WERI-Rb-1 (cell line): ENCODE data around the gene BLMH.

Source experiments
- DNase-seq: peaks from one replicate; pipeline ENCODE4 v3.0.0-alpha.2; 2020
- H3K27ac ChIP-seq: fragments of 250-450 bp; sonication (Bioruptor Pico); 2 replicates; pipeline ENCODE4 v1.5.1; 2020; ENCODE audit warnings: mild to moderate bottlenecking, moderate library complexity
- H3K27me3 ChIP-seq: fragments of 250-450 bp; sonication (Bioruptor Pico); 2 replicates; pipeline ENCODE4 v1.5.1; 2021; ENCODE audit warnings: mild to moderate bottlenecking, low read depth, moderate library complexity; ENCODE audit not compliant: insufficient read depth, severe bottlenecking
- H3K36me3 ChIP-seq: fragments of 250-450 bp; sonication (Bioruptor Pico); 2 replicates; pipeline ENCODE4 v1.5.1; 2020; ENCODE audit warnings: mild to moderate bottlenecking, moderate library complexity
- H3K4me3 ChIP-seq: 2 replicates; pipeline ENCODE4 v1.5.1; 2011; ENCODE audit warnings: low read depth, mild to moderate bottlenecking, control low read depth, low read length
- H3K9me3 ChIP-seq: fragments of 250-450 bp; sonication (Bioruptor Pico); 2 replicates; pipeline ENCODE4 v1.5.1; 2021; ENCODE audit warnings: mild to moderate bottlenecking, moderate library complexity; ENCODE audit not compliant: severe bottlenecking
- TF ChIP-seq, protein P1 (sequence below): IDR thresholded peaks from 2 replicates; pipeline ENCODE4 v1.5.1; 2011; ENCODE audit warnings: low read depth, mild to moderate bottlenecking, control low read depth, inconsistent platforms, low read length

The BLMH gene

DNA sequence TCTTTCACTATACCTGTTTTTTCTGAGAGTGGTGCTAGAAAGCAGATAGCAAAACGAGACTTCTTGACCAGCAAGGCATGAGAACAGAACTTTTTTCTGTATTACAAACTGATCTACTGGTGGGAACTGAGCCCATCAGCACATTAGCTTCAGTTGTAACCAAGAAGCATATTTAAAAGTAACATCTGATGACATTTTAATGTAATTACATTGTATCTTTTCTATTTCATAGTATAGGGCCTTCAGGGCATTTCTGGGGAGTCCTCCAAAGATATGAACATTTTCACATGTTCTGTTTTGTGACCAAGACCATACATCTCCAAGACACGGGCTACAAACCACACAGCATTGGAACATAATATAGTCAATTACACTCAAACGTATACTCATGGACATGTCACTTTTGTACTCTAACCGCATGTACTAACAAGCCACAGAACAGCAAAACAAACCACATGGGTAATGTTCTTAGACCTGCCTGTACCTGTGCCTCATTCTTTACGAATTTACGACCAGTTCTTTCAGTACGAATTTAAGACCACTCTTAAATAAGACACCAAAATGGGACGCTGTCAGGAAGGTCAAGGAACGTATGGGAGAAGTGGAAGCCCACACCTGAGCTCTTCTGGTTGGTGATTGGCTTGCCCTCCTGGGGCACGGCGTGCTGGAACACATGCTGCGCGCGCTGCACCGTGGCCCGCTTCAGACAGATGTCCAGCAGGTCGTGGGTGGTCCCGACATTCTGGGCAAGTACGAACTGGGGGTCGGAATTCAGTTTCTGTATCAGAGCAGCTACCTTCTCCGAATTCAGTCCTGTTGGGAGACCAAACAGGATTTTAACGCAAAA, 825 bp downstream of the BLMH start:
- Histone ChIP-seq H3K27ac (peak overlapping the region; percentile 97), H3K27me3 (no peaks in the 10 kb centered on the region), H3K36me3 (peaks cover 40% of the 10 kb centered on the region), H3K9me3 (no peaks in the 10 kb centered on the region), H3K4me3 (peak overlapping the region; percentile 99)
- DNase-seq, result peak; percentile 71
- TF ChIP-seq, protein P1, sequence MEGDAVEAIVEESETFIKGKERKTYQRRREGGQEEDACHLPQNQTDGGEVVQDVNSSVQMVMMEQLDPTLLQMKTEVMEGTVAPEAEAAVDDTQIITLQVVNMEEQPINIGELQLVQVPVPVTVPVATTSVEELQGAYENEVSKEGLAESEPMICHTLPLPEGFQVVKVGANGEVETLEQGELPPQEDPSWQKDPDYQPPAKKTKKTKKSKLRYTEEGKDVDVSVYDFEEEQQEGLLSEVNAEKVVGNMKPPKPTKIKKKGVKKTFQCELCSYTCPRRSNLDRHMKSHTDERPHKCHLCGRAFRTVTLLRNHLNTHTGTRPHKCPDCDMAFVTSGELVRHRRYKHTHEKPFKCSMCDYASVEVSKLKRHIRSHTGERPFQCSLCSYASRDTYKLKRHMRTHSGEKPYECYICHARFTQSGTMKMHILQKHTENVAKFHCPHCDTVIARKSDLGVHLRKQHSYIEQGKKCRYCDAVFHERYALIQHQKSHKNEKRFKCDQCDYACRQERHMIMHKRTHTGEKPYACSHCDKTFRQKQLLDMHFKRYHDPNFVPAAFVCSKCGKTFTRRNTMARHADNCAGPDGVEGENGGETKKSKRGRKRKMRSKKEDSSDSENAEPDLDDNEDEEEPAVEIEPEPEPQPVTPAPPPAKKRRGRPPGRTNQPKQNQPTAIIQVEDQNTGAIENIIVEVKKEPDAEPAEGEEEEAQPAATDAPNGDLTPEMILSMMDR, result no peak

DNA sequence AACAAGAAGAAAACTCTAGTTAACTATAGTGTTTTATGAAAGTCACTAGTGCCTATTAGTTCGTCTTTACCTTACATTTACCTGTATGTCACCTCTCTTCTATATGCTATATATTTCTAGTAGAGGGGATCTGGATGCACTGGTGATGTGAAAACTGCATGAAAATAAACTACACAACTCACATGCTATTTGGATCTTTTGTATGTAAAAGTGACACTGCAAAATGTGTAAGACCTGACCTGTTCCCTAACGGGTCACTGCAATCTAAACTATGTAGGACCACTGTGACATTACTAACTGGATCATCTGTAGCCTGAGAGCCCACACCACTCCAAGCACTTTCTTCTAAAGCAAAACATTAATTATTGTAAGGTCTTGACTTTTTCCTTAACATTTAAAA, 1.7 kb downstream of the BLMH start:
- Histone ChIP-seq H3K4me3 (no peak overlapping the region), H3K36me3 (peaks cover 48% of the 10 kb centered on the region)

DNA sequence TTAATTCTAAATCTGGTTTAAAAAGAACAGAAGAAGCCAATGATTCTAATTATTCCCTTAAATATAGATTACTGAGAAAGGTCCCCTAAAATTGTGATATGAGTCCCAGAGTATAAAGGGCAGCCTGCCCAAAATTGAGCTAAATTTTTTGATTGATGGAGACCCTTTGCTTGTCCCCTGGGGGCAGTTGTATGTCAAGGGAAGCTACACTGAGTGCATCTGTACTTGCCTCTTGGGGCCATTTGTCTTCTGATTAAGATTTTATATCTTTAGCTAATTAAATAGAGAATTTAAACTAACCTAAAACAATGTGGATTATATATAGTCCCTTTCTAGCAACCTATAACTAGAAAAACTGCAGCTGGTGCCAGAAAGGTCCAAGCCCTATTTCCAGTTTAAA, 12.6 kb downstream of the BLMH start:
- Histone ChIP-seq H3K27me3 (no peaks in the 10 kb centered on the region), H3K27ac (no peak overlapping the region), H3K36me3 (peaks cover 75% of the 10 kb centered on the region), H3K4me3 (no peak overlapping the region), H3K9me3 (no peaks in the 10 kb centered on the region)
- DNase-seq, result no peak
- TF ChIP-seq, protein P1, result no peak

More for the DNA sequence above, 1.7 kb downstream of the BLMH start:
- TF ChIP-seq, protein P1, result no peak
- Histone ChIP-seq H3K27ac (no peak overlapping the region), H3K9me3 (no peaks in the 10 kb centered on the region), H3K27me3 (no peaks in the 10 kb centered on the region)
- DNase-seq, result no peak

DNA sequence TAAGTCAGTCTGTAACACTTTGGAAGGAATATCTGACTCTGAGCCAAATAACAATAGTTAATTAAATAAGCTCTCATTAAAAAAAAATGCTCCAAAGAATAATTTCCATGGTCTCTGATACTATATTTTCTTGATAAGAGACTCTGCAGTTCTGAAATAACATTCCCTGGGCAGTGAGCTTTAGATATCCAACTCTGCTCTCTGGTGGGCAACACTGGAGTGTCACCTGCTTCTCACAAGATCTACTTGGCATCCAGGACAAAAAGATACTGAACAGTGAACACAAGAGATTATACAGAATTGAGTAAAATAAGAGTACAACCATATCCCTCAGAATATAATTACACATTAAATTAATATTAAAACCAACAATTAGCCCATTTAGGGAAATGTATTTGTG, 13.7 kb downstream of the BLMH start:
- TF ChIP-seq, protein P1, result peak; percentile 40
- H3K27ac ChIP-seq, result no peak overlapping the region
- H3K9me3 ChIP-seq, result no peaks in the 10 kb centered on the region
- no peak overlapping the region for H3K4me3 ChIP-seq
- peak; percentile 41 for DNase-seq
- H3K27me3 ChIP-seq, result no peaks in the 10 kb centered on the region
- peaks cover 78% of the 10 kb centered on the region for H3K36me3 ChIP-seq

DNA sequence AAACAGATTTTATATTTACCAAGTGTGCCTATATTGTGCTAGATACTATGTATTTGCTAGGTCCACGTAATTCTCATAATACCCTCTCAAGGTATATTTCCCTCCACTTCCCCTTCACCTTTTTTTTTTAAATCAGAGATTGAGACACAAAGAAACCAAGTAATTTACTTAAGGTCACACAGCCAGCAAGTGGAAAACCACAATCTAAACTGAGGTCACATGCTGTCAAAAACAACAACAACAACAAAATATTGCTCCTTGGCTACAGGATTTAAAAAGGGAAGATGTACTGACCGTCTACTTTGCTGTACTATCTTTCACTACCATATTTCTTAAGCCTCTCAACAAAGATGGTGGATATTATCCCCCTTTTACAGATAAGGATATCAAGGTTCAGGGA, 15.8 kb downstream of the BLMH start:
- no peaks in the 10 kb centered on the region for H3K27me3 ChIP-seq
- no peaks in the 10 kb centered on the region for H3K9me3 ChIP-seq
- DNase-seq, result no peak
- TF ChIP-seq, protein P1, result no peak
- peaks cover 84% of the 10 kb centered on the region for H3K36me3 ChIP-seq
- no peak overlapping the region for H3K4me3 ChIP-seq
- no peak overlapping the region for H3K27ac ChIP-seq
